Keratinocyte (primary cell): ENCODE measurements around the gene SASH1. TPM values are rescaled to one million over a fixed set of nuclear protein-coding genes. Genes with fewer than 3 reads are reported as not detected.

Experiments used
- DNase-seq: peaks from one replicate; pipeline ENCODE4 v3.0.0-alpha.2; 2011; ENCODE audit warnings: low read depth, missing footprints, low spot score
- FAIRE-seq: peaks from 2 replicates; lab custom pipeline; 2011; peaks lifted over from hg19 to GRCh38; lab: Jason Lieb, UNC
- H2AFZ ChIP-seq: 2 replicates; pipeline ENCODE4 v1.6.0; 2012; ENCODE audit warnings: low read length, control low read depth, inconsistent platforms; ENCODE audit not compliant: control insufficient read depth
- H3K27ac ChIP-seq: 2 replicates; pipeline ENCODE4 v1.5.1; 2011; ENCODE audit warnings: low read length; ENCODE audit not compliant: control insufficient read depth, insufficient read depth
- H3K27me3 ChIP-seq: 3 replicates; pipeline ENCODE4 v1.6.0; 2011; ENCODE audit warnings: low read length; ENCODE audit not compliant: control insufficient read depth, insufficient read depth; ENCODE audit errors: extremely low read depth
- H3K36me3 ChIP-seq, 2 experiments: 2 replicates in 1 of 2; 3 replicates in 1 of 2; pipeline ENCODE4 v1.5.1; 2011; ENCODE audit warnings: low read length in 2 of 2, mild to moderate bottlenecking in 1 of 2; ENCODE audit not compliant: control insufficient read depth in 2 of 2, insufficient read depth in 2 of 2; ENCODE audit errors: extremely low read depth in 1 of 2
- H3K4me1 ChIP-seq: 3 replicates; pipeline ENCODE4 v1.5.1; 2011; ENCODE audit warnings: low read length; ENCODE audit not compliant: control insufficient read depth, insufficient read depth; ENCODE audit errors: extremely low read depth
- H3K4me2 ChIP-seq: 3 replicates; pipeline ENCODE4 v1.6.0; 2011; ENCODE audit warnings: low read depth, low read length; ENCODE audit not compliant: control insufficient read depth, insufficient read depth; ENCODE audit errors: extremely low read depth
- H3K4me3 ChIP-seq, 3 experiments: fragments of 200-600 bp in 1 of 3; sonication (generic) in 1 of 3; 2 replicates in 2 of 3; 3 replicates in 1 of 3; pipeline ENCODE4 v1.5.1; 2011 to 2016; ENCODE audit warnings: low read length in 3 of 3, mild to moderate bottlenecking in 3 of 3, control low read depth in 2 of 3, inconsistent platforms in 1 of 3, low read depth in 1 of 3, mixed read lengths in 1 of 3, mixed run types in 1 of 3, moderate library complexity in 1 of 3; ENCODE audit not compliant: control insufficient read depth in 2 of 3, insufficient read depth in 2 of 3; ENCODE audit errors: extremely low read depth in 1 of 3
- H3K79me2 ChIP-seq: 2 replicates; pipeline ENCODE4 v1.6.0; 2012; ENCODE audit warnings: low read length; ENCODE audit not compliant: control insufficient read depth, insufficient read depth
- H3K9ac ChIP-seq: 3 replicates; pipeline ENCODE4 v1.6.0; 2011; ENCODE audit warnings: low read length; ENCODE audit not compliant: control insufficient read depth, insufficient read depth; ENCODE audit errors: extremely low read depth
- H3K9me1 ChIP-seq: 3 replicates; pipeline ENCODE4 v1.6.0; 2011; ENCODE audit warnings: low read length; ENCODE audit not compliant: control insufficient read depth, insufficient read depth; ENCODE audit errors: extremely low read depth
- H3K9me3 ChIP-seq: 2 replicates; pipeline ENCODE4 v1.5.1; 2012; ENCODE audit warnings: low read depth, low read length; ENCODE audit not compliant: control insufficient read depth
- H4K20me1 ChIP-seq: 3 replicates; pipeline ENCODE4 v1.6.0; 2011; ENCODE audit warnings: low read length; ENCODE audit not compliant: control insufficient read depth, insufficient read depth; ENCODE audit errors: extremely low read depth
- CTCF ChIP-seq, 3 experiments: IDR thresholded peaks in 1 of 3; conservative IDR thresholded peaks in 1 of 3; optimal IDR thresholded peaks in 1 of 3; 2 replicates in 2 of 3; 3 replicates in 1 of 3; pipeline versions ENCODE3 to v1.5.1; 2011; ENCODE audit warnings: low read length in 3 of 3, mild to moderate bottlenecking in 3 of 3, moderate library complexity in 2 of 3, control low read depth in 1 of 3, inconsistent platforms in 1 of 3; ENCODE audit not compliant: insufficient read depth in 2 of 3; ENCODE audit errors: extremely low read depth in 1 of 3
- EZH2 ChIP-seq: IDR thresholded peaks from one replicate; pipeline ENCODE4 v1.6.1; 2012; ENCODE audit warnings: inconsistent platforms, mild to moderate bottlenecking, low read length, moderate library complexity
- dilution Hi-C: fragments of 300-500 bp; cut with MboI; formaldehyde crosslinking; loops from one replicate; pipeline ENCODE4 v1.7.0; 2020; ENCODE audit warnings: low sequenced_read_pairs; ENCODE audit not compliant: extremely low pct_ligation_motif_present
- polyA plus RNA-seq, 5 experiments: library from polyadenylated mRNA; depleted of rRNA in 3 of 5; stranded (reverse) in 3 of 5; stranded (forward) in 1 of 5; unstranded in 1 of 5; fragments of >200 nt; gene quantifications; 1 replicate in 1 of 5; 2 replicates in 3 of 5; 3 replicates in 1 of 5; pipeline versions ENCODE4 v1.2.1 to v1.2.3, GENCODE V29; 2011 to 2012; ENCODE audit warnings: missing spikeins in 2 of 5, low read depth in 1 of 5, low replicate concordance in 1 of 5

The SASH1 gene
- polyA plus RNA-seq, 1 donor (not counting 4 experiments of a cell fraction or from before 2014, with no cell fraction given) = 4.4 TPM

- no peaks in the 10 kb centered on the region for H3K79me2 ChIP-seq
- dilution Hi-C loops = no loop called here
Measured at GRCh38 chr6:148516217-148516616, 173.6 kb downstream of the SASH1 start.

GRCh38 chr6:148516617-148517016 is 174.0 kb downstream of the SASH1 start:
- peak overlapping the region; percentile 13 for H3K4me2 ChIP-seq
- H3K27ac ChIP-seq = no peak overlapping the region
- no peak overlapping the region for H3K4me3 ChIP-seq
- H3K79me2 ChIP-seq = no peaks in the 10 kb centered on the region
- H3K9ac ChIP-seq = no peak overlapping the region
- dilution Hi-C loops = no loop called here
- DNase-seq = no peak
- peaks cover 3 to 4% of the 10 kb centered on the region in 2 experiments for H3K36me3 ChIP-seq
- TF ChIP-seq CTCF (optimal IDR thresholded peaks at IDR 0.05 in 1 of 3, IDR thresholded peaks at IDR 0.05 in 1 of 3, conservative IDR thresholded peaks at IDR 0.05 in 1 of 3; ENCODE audit: extremely low read depth in 1 of 3, insufficient read depth in 2 of 3, low read length in 3 of 3) (no peak), EZH2 (no peak)
- FAIRE-seq = peak; percentile 48
- no peaks in the 10 kb centered on the region for H4K20me1 ChIP-seq
- H3K4me1 ChIP-seq = peaks cover 14% of the 10 kb centered on the region
- no peak overlapping the region for H2AFZ ChIP-seq
- H3K9me1 ChIP-seq = no peaks in the 10 kb centered on the region
- no peaks in the 10 kb centered on the region for H3K9me3 ChIP-seq
- no peaks in the 10 kb centered on the region for H3K27me3 ChIP-seq

More at GRCh38 chr6:148516217-148516616, 173.6 kb downstream of the SASH1 start:
- Histone ChIP-seq H3K4me1 (peaks cover 12% of the 10 kb centered on the region), H3K27ac (no peak overlapping the region), H3K36me3 (peaks cover 3 to 4% of the 10 kb centered on the region in 2 experiments), H3K4me3 (no peak overlapping the region), H4K20me1 (no peaks in the 10 kb centered on the region), H3K4me2 (peak overlapping the region; percentile 13), H2AFZ (no peak overlapping the region), H3K9ac (no peak overlapping the region), H3K9me3 (no peaks in the 10 kb centered on the region), H3K9me1 (no peaks in the 10 kb centered on the region), H3K27me3 (no peaks in the 10 kb centered on the region)
- FAIRE-seq (peak; percentile 82), DNase-seq (no peak)
- TF ChIP-seq CTCF (optimal IDR thresholded peaks at IDR 0.05 in 1 of 3, IDR thresholded peaks at IDR 0.05 in 1 of 3, conservative IDR thresholded peaks at IDR 0.05 in 1 of 3; ENCODE audit: extremely low read depth in 1 of 3, insufficient read depth in 2 of 3, low read length in 3 of 3) = no peak
- no peak for TF ChIP-seq EZH2
